HCT116 (cell line): ENCODE data around the gene FSTL4. TPM values are rescaled to one million over a fixed set of nuclear protein-coding genes. Genes with fewer than 3 reads are reported as not detected.

Experiments used
- ATAC-seq: fragments of 200-7000 bp; cut with Tn5 transposase; 2 replicates; pipeline ENCODE4 v1.9.1; 2020; ENCODE audit warnings: mild to moderate bottlenecking, moderate library complexity
- BruUV-seq: library from RNA; stranded (reverse); fragments of 400-500 nt; replicated peaks from 2 replicates; lab custom pipeline; 2021; lab: Mats Ljungman, UMichigan
- CTCF ChIA-PET: fragments of 300-600 bp; sonication (Branson Sonifier 250); formaldehyde crosslinking; loops from one replicate; lab custom pipeline; 2021; ENCODE audit warnings: antibody characterized with exemption; lab: Charles Lee
- POLR2A ChIA-PET: fragments of 300-600, 350-600 bp; sonication (Branson Sonifier 250); formaldehyde crosslinking; loops from one replicate; lab custom pipeline; 2021; ENCODE audit warnings: antibody characterized with exemption; lab: Charles Lee
- RAD21 ChIA-PET, 2 experiments: fragments of 300-600 bp; sonication (Branson Sonifier 250); formaldehyde crosslinking; loops; one replicate each; lab custom pipeline; 2023; ENCODE audit warnings: low total read pairs in 2 of 2; ENCODE audit not compliant: uncharacterized antibody in 2 of 2, unreplicated experiment in 2 of 2, low non-redundant PET in 1 of 2; lab: Charles Lee
- DNase-seq: peaks from one replicate; pipeline ENCODE4 v3.0.0-alpha.2; 2010; ENCODE audit warnings: low read depth, low spot score
- H2AFZ ChIP-seq: fragments of 200-600 bp; shearing (Covaris generic), sonication (generic); 2 replicates; pipeline ENCODE4 v1.6.1; 2017; ENCODE audit warnings: low read depth, mixed run types, mixed read lengths, antibody characterized with exemption, low read length; ENCODE audit not compliant: poor library complexity, severe bottlenecking
- H3K27ac ChIP-seq: 2 replicates; pipeline ENCODE4 v1.5.1; 2012; ENCODE audit warnings: low read depth, low read length
- H3K27me3 ChIP-seq: fragments of 200-600 bp; sonication (generic); 2 replicates; pipeline ENCODE4 v1.6.1; 2016; ENCODE audit warnings: mixed run types, low read length, mixed read lengths; ENCODE audit not compliant: insufficient read depth
- H3K36me3 ChIP-seq, 2 experiments: fragments of 200-500 bp in 1 of 2; fragments of 200-600 bp in 1 of 2; sonication (Bioruptor generic) in 1 of 2; sonication (generic) in 1 of 2; 2 replicates each; pipeline versions ENCODE4 v1.5.1 to v1.6.1; 2014 to 2016; ENCODE audit warnings: low read length in 2 of 2, inconsistent platforms in 1 of 2, mixed read lengths in 1 of 2, mixed run types in 1 of 2; ENCODE audit not compliant: insufficient read depth in 2 of 2, control insufficient read depth in 1 of 2
- H3K4me1 ChIP-seq, 2 experiments: fragments of 200-600 bp in 1 of 2; sonication (generic) in 1 of 2; 2 replicates each; pipeline versions ENCODE4 v1.5.1 to v1.6.1; 2012 to 2017; ENCODE audit warnings: low read length in 2 of 2, inconsistent platforms in 1 of 2, mild to moderate bottlenecking in 1 of 2, mixed read lengths in 1 of 2, mixed run types in 1 of 2, moderate library complexity in 1 of 2; ENCODE audit not compliant: insufficient read depth in 2 of 2, control insufficient read depth in 1 of 2
- H3K4me2 ChIP-seq: fragments of 200-600 bp; sonication (generic); 2 replicates; pipeline ENCODE4 v1.6.1; 2017; ENCODE audit warnings: mixed run types, low read length, mixed read lengths
- H3K4me3 ChIP-seq, 2 experiments: fragments of 200-600 bp in 1 of 2; sonication (generic) in 1 of 2; replicated peaks in 1 of 2; 2 replicates each; pipeline ENCODE4 v1.5.1; 2011 to 2016; ENCODE audit warnings: low read length in 2 of 2, control low read depth in 1 of 2, low read depth in 1 of 2, mild to moderate bottlenecking in 1 of 2, mixed read lengths in 1 of 2, mixed run types in 1 of 2
- H3K79me2 ChIP-seq: fragments of 200-600 bp; sonication (generic); 2 replicates; pipeline ENCODE4 v1.6.1; 2017; ENCODE audit warnings: mild to moderate bottlenecking, mixed run types, low read length, moderate library complexity, mixed read lengths; ENCODE audit not compliant: insufficient read depth
- H3K9ac ChIP-seq: fragments of 200-600 bp; sonication (generic); 2 replicates; pipeline ENCODE4 v1.6.1; 2016; ENCODE audit warnings: low read length, mixed read lengths
- H3K9me2 ChIP-seq: fragments of 200-600 bp; sonication (generic), shearing (Covaris generic); 2 replicates; pipeline ENCODE4 v1.6.1; 2017; ENCODE audit warnings: mixed run types, mild to moderate bottlenecking, moderate library complexity; ENCODE audit not compliant: insufficient read depth
- H3K9me3 ChIP-seq, 2 experiments: fragments of 200-500 bp in 1 of 2; fragments of 200-600 bp in 1 of 2; sonication (Bioruptor generic) in 1 of 2; sonication (generic) in 1 of 2; 2 replicates each; pipeline ENCODE4 v1.6.1; 2014 to 2017; ENCODE audit warnings: low read length in 2 of 2, mixed read lengths in 2 of 2, inconsistent platforms in 1 of 2, low read depth in 1 of 2, mild to moderate bottlenecking in 1 of 2, mixed run types in 1 of 2, moderate library complexity in 1 of 2; ENCODE audit not compliant: control insufficient read depth in 1 of 2, insufficient read depth in 1 of 2
- H4K20me1 ChIP-seq: fragments of 200-600 bp; sonication (generic), shearing (Covaris generic); 2 replicates; pipeline ENCODE4 v1.6.1; 2017; ENCODE audit warnings: mixed run types, mild to moderate bottlenecking, moderate library complexity; ENCODE audit not compliant: insufficient read depth
- CEBPB ChIP-seq: IDR thresholded peaks from 2 replicates; pipeline ENCODE4 v1.6.1; 2012; ENCODE audit warnings: low read depth
- EGR1 ChIP-seq: IDR thresholded peaks from 2 replicates; pipeline ENCODE4 v1.6.1; 2012; ENCODE audit warnings: low read depth
- ELF1 ChIP-seq: IDR thresholded peaks from 2 replicates; pipeline ENCODE4 v1.6.1; 2012; ENCODE audit warnings: low read depth, borderline replicate concordance
- FOSL1 ChIP-seq: IDR thresholded peaks from 2 replicates; pipeline ENCODE4 v1.6.1; 2012; ENCODE audit warnings: low read depth
- JUND ChIP-seq: IDR thresholded peaks from 2 replicates; pipeline ENCODE4 v1.6.1; 2012
- POLR2A ChIP-seq: IDR thresholded peaks from 2 replicates; pipeline ENCODE4 v1.7.0; 2011; ENCODE audit warnings: borderline replicate concordance; ENCODE audit not compliant: insufficient read depth, insufficient read length; ENCODE audit errors: extremely low read depth
- RAD21 ChIP-seq: IDR thresholded peaks from 2 replicates; pipeline ENCODE4 v1.6.1; 2012; ENCODE audit warnings: low read depth, mild to moderate bottlenecking
- REST ChIP-seq: IDR thresholded peaks from 2 replicates; pipeline ENCODE4 v1.6.1; 2012; ENCODE audit warnings: low read depth
- SP1 ChIP-seq: IDR thresholded peaks from 2 replicates; pipeline ENCODE4 v1.6.1; 2012; ENCODE audit warnings: low read depth
- TCF7L2 ChIP-seq: IDR thresholded peaks from 2 replicates; pipeline ENCODE4 v1.7.0; 2011; ENCODE audit warnings: borderline replicate concordance, inconsistent platforms; ENCODE audit not compliant: insufficient read depth, insufficient read length; ENCODE audit errors: extremely low read depth
- ZBTB33 ChIP-seq: IDR thresholded peaks from 2 replicates; pipeline ENCODE4 v1.6.1; 2011; ENCODE audit warnings: mild to moderate bottlenecking, low read length, moderate library complexity; ENCODE audit not compliant: insufficient replicate concordance; ENCODE audit errors: extremely low read depth
- ZFX ChIP-seq: fragments of 450-650 bp; IDR thresholded peaks from 2 replicates; pipeline ENCODE4 v1.6.1; 2017
- intact Hi-C: fragments of 100-400 bp; cut with micrococcal nuclease; formaldehyde crosslinking; loops from 2 replicates; pipeline ENCODE4 v1.10.0; 2022
- total RNA-seq: library from RNA; stranded (reverse); gene quantifications from one replicate; pipeline ENCODE4 v1.2.1, GENCODE V29; 2021; ENCODE audit not compliant: unreplicated experiment

The FSTL4 gene
- total RNA-seq, 1 experiment from 2014 or later: 0.37 TPM

GRCh38 chr5:133354323-133355185 is 257.8 kb downstream of the FSTL4 start:
- POLR2A ChIA-PET: no interaction called here
- no TSS peak for BruUV-seq
- H3K9me3 ChIP-seq: no peaks in the 10 kb centered on the region
- DNase-seq (no peak), ATAC-seq (no peak)
- no peak for TF ChIP-seq ZFX
- TF ChIP-seq REST: no peak
- no peak for TF ChIP-seq FOSL1
- TF ChIP-seq RAD21: no peak
- no peak for TF ChIP-seq POLR2A
- no peak for TF ChIP-seq ZBTB33
- TF ChIP-seq CEBPB: no peak
- no peak for TF ChIP-seq TCF7L2
- TF ChIP-seq EGR1: no peak
- no peak for TF ChIP-seq SP1
- TF ChIP-seq ELF1: no peak
- no peak for TF ChIP-seq JUND
- no peaks in the 10 kb centered on the region for H3K9me2 ChIP-seq
- H3K4me3 ChIP-seq: no peak overlapping the region
- RAD21 ChIA-PET: no interaction called here
- intact Hi-C loops: no loop called here
- no peaks in the 10 kb centered on the region for H3K79me2 ChIP-seq
- H3K36me3 ChIP-seq: no peaks in the 10 kb centered on the region
- CTCF ChIA-PET: no interaction called here
- no peaks in the 10 kb centered on the region for H4K20me1 ChIP-seq
- H2AFZ ChIP-seq: no peak overlapping the region
- peaks cover 6% of the 10 kb centered on the region; the same call in 1 of the 2 replicates for H3K27me3 ChIP-seq
- H3K4me2 ChIP-seq: no peak overlapping the region
- no peaks in the 10 kb centered on the region for H3K4me1 ChIP-seq
- no peak overlapping the region for H3K27ac ChIP-seq
- H3K9ac ChIP-seq: no peak overlapping the region
